Measurements from ENCODE around the gene SLC25A18.

GRCh38 chr22:17536269-17536668 is 27.0 kb upstream of the SLC25A18 start:
- TF ChIP-seq EP300 (IDR thresholded peaks at IDR 0.05; ENCODE audit: borderline replicate concordance in 1 of 2, low read depth in 2 of 2, low read length in 2 of 2) (no peak), POLR2A (IDR thresholded peaks at IDR 0.05; ENCODE audit: control extremely low read depth in 1 of 2, low read depth in 2 of 2, low read length in 2 of 2) (no peak), CTCF (IDR thresholded peaks at IDR 0.05; ENCODE audit: control extremely low read depth in 1 of 3, insufficient read depth in 1 of 3, low read depth in 1 of 3, low read length in 3 of 3) (no peak), GTF2F1 (IDR thresholded peaks at IDR 0.05; ENCODE audit: borderline replicate concordance, low read depth, low read length) (no peak)
